NCI-H82 (cell line): ENCODE measurements around the gene ITK.

ENCODE experiments used
- DNase-seq: peaks from one replicate; lab custom pipeline; 2025; lab: John Stamatoyannopoulos, UW

ITK gene

GRCh38 chr5:157248821-157249470 is 68.3 kb downstream of the ITK start:
- no peak for DNase-seq

GRCh38 chr5:157252711-157253465 is 72.2 kb downstream of the ITK start:
- DNase-seq = no peak

DNA sequence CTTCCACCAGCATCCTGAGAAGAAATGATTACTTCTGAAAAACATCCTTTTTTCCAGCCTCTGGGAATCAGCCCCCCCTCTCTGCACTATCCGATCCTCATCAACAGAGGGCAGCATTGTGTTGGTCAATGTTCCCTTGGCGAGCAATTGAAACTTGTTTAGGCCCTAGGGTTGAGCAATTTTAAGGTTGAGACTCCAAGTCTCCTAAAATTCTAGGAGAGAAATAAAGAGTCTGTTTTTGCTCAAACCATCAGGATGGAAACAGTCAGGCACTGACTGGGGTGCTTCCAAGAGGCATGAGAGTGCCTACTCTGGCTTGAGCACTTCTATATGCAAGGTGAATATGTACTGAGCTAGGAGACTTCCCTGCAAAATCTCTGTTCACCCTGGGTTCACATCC is 72.9 kb downstream of the ITK start:
- DNase-seq = peak; percentile 53

DNA sequence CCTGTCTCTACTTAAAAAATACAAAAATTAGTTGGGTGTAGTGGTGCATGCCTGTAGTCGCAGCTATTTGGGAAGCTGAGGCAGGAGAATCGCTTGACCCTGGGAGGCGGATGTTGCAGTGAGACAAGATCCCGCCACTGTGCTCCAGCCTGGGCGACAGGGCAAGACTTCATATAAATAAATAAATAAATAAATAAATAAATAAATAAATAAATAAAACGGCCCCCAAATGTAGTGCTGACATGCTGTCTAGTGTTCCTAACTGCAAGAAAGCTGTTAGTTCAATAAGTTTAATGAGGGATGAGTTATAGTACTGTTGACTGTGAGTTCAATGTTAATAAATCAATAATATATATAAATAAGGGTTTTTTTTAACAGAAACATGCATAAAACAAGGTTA is 77.8 kb downstream of the ITK start:
- no peak for DNase-seq

GRCh38 chr5:157259699-157260098 is 79.1 kb downstream of the ITK start:
- peak; percentile 35 for DNase-seq

GRCh38 chr5:157263496-157264090 is 83.0 kb downstream of the ITK start:
- DNase-seq = no peak

GRCh38 chr5:157265714-157266285 is 85.2 kb downstream of the ITK start, which contains the start of gene CYFIP2:
Gene CYFIP2, plus strand, starts transcription at chr5:157266123. Its CDS starts 19,239 bp downstream, at chr5:157285362.
- DNase-seq = peak; percentile 72

DNA sequence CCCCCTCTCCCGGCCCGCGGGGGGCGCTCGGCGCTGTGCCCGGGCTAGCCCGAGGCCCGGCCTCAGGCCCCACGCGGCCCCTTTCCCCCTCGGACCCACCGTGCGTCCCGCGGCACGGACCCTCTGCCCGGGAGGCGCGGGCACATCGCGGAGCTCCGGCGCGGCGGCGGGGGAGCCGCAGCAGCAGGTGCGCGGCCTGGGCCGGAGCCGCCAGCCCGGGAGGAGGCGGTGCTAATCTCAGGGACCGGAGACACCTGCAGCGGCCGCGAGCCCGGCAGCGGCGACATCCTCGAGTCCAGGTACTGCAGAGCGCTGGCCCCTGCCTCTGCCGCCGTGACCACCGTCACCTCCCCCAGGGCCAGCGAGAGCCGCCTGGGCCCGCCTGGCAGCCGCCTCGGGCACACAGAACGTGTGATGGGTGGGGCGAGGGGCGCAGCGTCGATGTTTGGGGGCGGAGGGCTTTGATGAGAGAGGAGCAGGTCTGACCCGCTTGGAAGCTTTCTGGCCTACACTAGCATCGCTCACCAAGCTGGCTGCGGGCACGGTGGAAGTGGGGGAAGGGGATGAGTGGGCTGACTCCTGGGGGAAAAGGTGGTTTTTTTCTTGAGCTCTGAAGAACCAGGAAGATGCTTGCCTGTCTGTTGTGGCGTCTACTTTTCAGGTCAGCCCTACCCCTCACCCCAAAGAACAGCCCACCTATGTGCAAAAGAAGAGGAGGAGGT is 85.8 kb downstream of the ITK start:
- peak; percentile 25 for DNase-seq

DNA sequence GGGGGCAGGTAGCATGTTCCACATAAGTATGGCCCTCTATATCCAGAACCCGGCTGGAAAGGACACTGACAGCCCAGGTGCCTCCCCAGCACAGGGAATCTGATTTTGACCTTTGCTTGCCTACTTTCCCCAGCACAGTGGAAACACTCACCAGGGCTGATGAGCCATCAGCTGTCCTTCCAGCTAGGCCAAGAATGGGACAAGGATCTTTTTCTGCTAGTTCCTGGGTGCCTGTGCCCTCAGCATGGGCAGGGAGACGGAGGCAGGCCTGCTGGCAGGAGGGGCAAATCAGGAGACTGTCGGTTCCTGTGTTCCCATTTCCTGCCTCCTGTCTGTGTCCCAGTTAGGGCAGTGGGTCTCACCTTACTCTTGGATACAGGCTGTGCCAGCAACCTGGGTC is 86.4 kb downstream of the ITK start:
- DNase-seq = no peak

- DNase-seq = peak; percentile 13
These were observed 87.3 kb downstream of the ITK start for GRCh38 chr5:157267761-157268480.

DNA sequence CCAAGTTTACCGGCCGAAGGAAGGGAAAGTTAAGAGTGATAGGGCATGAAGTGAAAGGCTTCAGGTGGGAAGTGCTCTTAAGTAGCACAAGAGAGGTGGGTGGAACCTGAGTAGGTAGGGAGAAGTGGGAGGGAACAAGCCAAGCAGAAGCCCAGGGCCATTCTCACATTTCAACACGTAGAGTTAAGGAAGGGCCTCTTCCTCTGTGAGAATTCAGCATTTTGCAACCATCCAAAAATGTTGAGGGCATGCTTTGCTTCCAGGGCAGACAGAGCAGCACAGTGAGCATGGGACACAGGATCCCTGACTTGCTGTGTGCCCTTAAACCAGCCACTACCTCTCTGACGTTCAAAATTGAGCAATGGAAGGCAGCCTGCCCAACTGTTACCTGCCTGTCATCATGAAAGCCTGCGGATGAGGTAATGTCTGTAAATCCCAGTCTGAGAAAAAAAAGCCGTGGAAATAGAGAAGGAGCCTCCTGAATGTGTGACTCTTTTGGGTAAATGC is 88.6 kb downstream of the ITK start:
- DNase-seq = no peak

DNA sequence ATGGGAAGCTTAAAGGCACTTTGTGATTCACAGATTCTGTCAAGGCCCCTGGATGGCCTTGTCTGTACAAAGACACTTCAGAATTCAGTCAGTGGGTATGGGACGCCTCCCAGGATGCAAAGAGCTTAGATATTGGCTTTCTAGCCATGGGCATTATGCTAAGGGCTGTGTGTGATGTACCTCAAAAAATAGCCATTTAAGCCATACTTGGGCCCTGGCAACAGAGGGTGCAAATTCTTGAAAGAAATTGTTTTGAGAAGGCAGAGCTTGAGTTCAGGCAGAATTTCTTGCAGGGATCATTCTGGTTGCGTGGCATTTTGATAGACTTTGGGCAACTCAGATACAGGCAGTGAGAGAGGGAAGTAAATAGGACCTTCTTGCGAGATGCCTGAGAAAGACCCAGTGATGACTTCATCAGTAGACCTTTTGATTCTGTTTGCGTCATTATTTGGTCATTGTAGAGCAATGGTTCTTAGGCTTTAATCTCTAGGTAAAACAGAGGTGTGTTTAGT is 89.2 kb downstream of the ITK start:
- no peak for DNase-seq

GRCh38 chr5:157270771-157271170 is 90.1 kb downstream of the ITK start:
- DNase-seq = no peak

GRCh38 chr5:157271740-157272271 is 91.2 kb downstream of the ITK start:
- no peak for DNase-seq

GRCh38 chr5:157273131-157273556 is 92.5 kb downstream of the ITK start:
- DNase-seq = peak; percentile 50

- no peak for DNase-seq
These were observed 94.8 kb downstream of the ITK start for GRCh38 chr5:157275403-157275802.

GRCh38 chr5:157278319-157279037 is 97.8 kb downstream of the ITK start:
- DNase-seq = no peak

DNA sequence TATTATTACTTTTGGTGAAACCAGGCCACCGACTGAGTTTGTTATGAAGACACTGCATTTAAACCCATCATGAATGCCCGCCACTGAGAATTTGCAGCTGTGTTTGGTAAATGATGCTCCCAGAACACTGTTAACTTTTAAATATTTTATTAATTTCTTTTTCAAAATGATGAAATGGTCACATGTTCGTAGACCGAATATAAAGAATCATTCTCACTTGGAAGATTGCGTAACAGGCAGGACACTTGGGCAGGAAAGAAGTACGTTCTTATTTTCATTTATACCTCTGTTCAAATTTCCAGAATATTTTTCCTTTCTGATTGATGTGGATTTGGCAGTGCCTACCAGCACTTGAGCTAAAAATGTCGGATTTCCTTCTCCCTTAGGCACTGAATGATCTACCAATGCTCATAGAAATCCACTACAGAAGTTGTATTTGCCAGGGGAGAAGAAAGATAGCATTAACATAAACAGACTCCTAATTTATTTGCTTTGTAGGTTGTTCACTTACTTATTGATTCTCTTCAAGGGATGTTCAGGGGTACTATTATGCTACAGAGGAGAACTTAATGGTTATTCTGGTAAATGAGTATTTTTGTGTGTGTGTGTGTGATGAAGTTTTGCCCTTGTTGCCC is 99.1 kb downstream of the ITK start:
- no peak for DNase-seq

DNA sequence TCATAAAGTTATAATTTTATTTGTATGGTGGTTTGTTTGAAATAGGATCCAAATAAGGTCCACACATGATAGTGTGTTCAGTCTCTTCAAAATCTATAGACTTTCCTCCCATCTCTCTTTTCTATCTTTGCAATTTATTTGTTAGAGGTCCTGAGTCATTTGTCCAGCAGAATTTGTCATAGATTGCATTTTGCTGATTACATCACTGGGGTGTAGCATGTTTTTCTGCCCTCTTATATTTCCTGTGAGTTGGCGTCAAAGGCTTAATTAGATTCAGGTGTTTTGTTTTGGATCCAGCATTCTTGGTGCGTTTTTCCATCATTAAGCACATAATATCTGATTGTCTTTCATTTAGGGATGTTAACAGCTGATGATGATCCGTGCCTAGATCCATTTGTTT is 100.3 kb downstream of the ITK start:
- DNase-seq = no peak

DNA sequence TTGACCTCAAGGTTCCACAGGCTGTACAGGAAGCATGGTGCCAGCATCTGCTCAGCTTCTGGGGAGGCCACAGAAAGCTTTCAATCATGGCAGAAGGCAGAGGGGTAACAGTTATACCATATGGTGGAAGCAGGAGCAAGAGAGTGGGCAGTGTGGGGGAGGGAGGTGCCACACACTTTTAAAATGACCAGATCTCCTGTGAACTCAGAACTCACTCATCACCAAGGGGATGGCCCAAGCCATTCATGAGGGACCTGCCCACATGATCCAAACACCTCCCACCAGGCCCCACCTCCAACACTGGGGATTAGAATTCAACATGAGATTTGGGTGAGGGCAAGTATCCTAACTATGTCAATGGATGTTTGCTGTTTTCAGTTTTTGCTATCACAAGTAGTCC is 101.5 kb downstream of the ITK start:
- no peak for DNase-seq
